Measurements from ENCODE around the gene SPACA7.

Gene SPACA7
- long read RNA-seq = 0 reads

GRCh38 chr13:112376050-112376681 is at the start of gene SPACA7:
SPACA7 (plus strand) TSS chr13:112376355; CDS start chr13:112376386, 31 bp downstream.
- no peak within 1 kb of the TSS for H3K4me3 ChIP-seq (replicated peaks; ENCODE audit: insufficient read depth, low read length)
- H3K27ac ChIP-seq (replicated peaks) = no peak within 1 kb of the TSS
- no peak for DNase-seq (ENCODE audit: low read depth in 1 of 2, low spot score in 1 of 2)
- H3K27me3 ChIP-seq (ENCODE audit: insufficient read depth, poor library complexity, severe bottlenecking) = peaks cover 14% of the 10 kb centered on the region
- TF ChIP-seq REST (IDR thresholded peaks at IDR 0.05; ENCODE audit: insufficient replicate concordance, low read depth) (no peak), POLR2AphosphoS5 (IDR thresholded peaks at IDR 0.05; ENCODE audit: low read depth) (no peak), CTCF (IDR thresholded peaks at IDR 0.05; ENCODE audit: insufficient read depth, low read length) (no peak), GABPA (IDR thresholded peaks at IDR 0.05; ENCODE audit: low read depth) (no peak), SPI1 (IDR thresholded peaks at IDR 0.05; ENCODE audit: borderline replicate concordance, low read depth) (no peak)

- DNase-seq (ENCODE audit: low read depth in 1 of 2, low spot score in 1 of 2) = no peak
- no peak for TF ChIP-seq GABPA (IDR thresholded peaks at IDR 0.05; ENCODE audit: low read depth)
- TF ChIP-seq SPI1 (IDR thresholded peaks at IDR 0.05; ENCODE audit: borderline replicate concordance, low read depth) = no peak
- no peak for TF ChIP-seq CTCF (IDR thresholded peaks at IDR 0.05; ENCODE audit: insufficient read depth, low read length)
- TF ChIP-seq POLR2AphosphoS5 (IDR thresholded peaks at IDR 0.05; ENCODE audit: low read depth) = no peak
- TF ChIP-seq REST (IDR thresholded peaks at IDR 0.05; ENCODE audit: insufficient replicate concordance, low read depth) = no peak
- peaks cover 10% of the 10 kb centered on the region for H3K27me3 ChIP-seq (ENCODE audit: insufficient read depth, poor library complexity, severe bottlenecking)
- no peak overlapping the region for H3K4me3 ChIP-seq (replicated peaks; ENCODE audit: insufficient read depth, low read length)
- H3K27ac ChIP-seq (replicated peaks) = no peak overlapping the region
Measured at GRCh38 chr13:112326821-112327370, 49.3 kb upstream of the SPACA7 start.

GRCh38 chr13:112328936-112329335 is 47.2 kb upstream of the SPACA7 start:
- Histone ChIP-seq H3K27ac (replicated peaks) (no peak overlapping the region), H3K4me3 (replicated peaks; ENCODE audit: insufficient read depth, low read length) (no peak overlapping the region), H3K27me3 (ENCODE audit: insufficient read depth, poor library complexity, severe bottlenecking) (peaks cover 7% of the 10 kb centered on the region)
- no peak for TF ChIP-seq POLR2AphosphoS5 (IDR thresholded peaks at IDR 0.05; ENCODE audit: low read depth)
- TF ChIP-seq GABPA (IDR thresholded peaks at IDR 0.05; ENCODE audit: low read depth) = no peak
- TF ChIP-seq CTCF (IDR thresholded peaks at IDR 0.05; ENCODE audit: insufficient read depth, low read length) = no peak
- no peak for TF ChIP-seq SPI1 (IDR thresholded peaks at IDR 0.05; ENCODE audit: borderline replicate concordance, low read depth)
- TF ChIP-seq REST (IDR thresholded peaks at IDR 0.05; ENCODE audit: insufficient replicate concordance, low read depth) = no peak
- DNase-seq (ENCODE audit: low read depth in 1 of 2, low spot score in 1 of 2) = no peak

Measured in HL-60 (cell line).